Lower leg skin (tissue), 3 donors: ENCODE results near the gene AMPD3.

ENCODE experiments used
- POLR2A ChIP-seq, 2 donors: fragments of 450-650 bp; IDR thresholded peaks; one replicate each; pipeline ENCODE4 v1.6.1; 2016 to 2017; ENCODE audit warnings: antibody characterized with exemption in 2 of 2, mild to moderate bottlenecking in 1 of 2, moderate library complexity in 1 of 2
- TF ChIP-seq, protein P1 (sequence below), 3 donors: fragments of 450-650 bp; IDR thresholded peaks; one replicate each; pipeline ENCODE4 v1.5.1; 2016; ENCODE audit warnings: antibody characterized with exemption in 3 of 3, mild to moderate bottlenecking in 3 of 3, moderate library complexity in 2 of 3

- TF ChIP-seq, protein P1, sequence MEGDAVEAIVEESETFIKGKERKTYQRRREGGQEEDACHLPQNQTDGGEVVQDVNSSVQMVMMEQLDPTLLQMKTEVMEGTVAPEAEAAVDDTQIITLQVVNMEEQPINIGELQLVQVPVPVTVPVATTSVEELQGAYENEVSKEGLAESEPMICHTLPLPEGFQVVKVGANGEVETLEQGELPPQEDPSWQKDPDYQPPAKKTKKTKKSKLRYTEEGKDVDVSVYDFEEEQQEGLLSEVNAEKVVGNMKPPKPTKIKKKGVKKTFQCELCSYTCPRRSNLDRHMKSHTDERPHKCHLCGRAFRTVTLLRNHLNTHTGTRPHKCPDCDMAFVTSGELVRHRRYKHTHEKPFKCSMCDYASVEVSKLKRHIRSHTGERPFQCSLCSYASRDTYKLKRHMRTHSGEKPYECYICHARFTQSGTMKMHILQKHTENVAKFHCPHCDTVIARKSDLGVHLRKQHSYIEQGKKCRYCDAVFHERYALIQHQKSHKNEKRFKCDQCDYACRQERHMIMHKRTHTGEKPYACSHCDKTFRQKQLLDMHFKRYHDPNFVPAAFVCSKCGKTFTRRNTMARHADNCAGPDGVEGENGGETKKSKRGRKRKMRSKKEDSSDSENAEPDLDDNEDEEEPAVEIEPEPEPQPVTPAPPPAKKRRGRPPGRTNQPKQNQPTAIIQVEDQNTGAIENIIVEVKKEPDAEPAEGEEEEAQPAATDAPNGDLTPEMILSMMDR (IDR thresholded peaks at IDR 0.05) = no peak
- TF ChIP-seq POLR2A (IDR thresholded peaks at IDR 0.05) = no peak
Observed at GRCh38 chr11:10503777-10504480, 48.9 kb downstream of the AMPD3 start.
